ENCODE measurements around the gene CD300E. TPM values are rescaled to one million over a fixed set of nuclear protein-coding genes. Genes with fewer than 3 reads are reported as not detected.

The CD300E gene
- total and polyA plus RNA-seq, 2 donors (not counting 1 experiment from before 2014, with no cell fraction given) = 0.10 to 0.92 TPM

DNA sequence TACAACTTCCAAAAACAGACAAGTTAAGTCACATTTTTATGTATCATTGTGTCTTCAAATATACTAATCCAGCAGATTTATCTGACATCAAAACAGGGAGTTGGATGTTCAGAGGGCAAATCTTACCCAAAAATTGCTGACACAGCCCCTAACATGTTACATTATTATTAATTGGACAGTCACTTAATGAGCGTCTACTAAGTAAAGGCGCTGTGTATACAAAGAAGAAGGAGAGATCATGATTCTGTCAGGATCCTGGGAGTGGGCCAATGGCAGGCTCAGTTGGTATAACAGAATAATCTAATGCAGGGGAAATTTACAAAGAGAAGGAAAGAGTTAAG, 18.4 kb upstream of the CD300E start:
- Mint-ChIP-seq H3K27ac (peak overlapping the region; percentile 88), H3K9me3 (ENCODE audit: insufficient read depth) (no peaks in the 10 kb centered on the region), H3K4me1 (peaks cover 81% of the 10 kb centered on the region), H3K4me3 (peak overlapping the region; percentile 80), H3K27me3 (peaks cover 18% of the 10 kb centered on the region)
- intact Hi-C loops (cut with micrococcal nuclease) = loop anchor here (5.0 kb wide), 1 partner anchor 40 kb away; no protein-coding TSS in a partner anchor
- DNase-seq (no peak), ATAC-seq (ENCODE audit: low read depth) (no peak)
- Histone ChIP-seq H3K36me3 (replicated peaks in 1 of 2; ENCODE audit: control extremely low read depth in 1 of 2, control insufficient read depth in 1 of 2, extremely low read depth in 1 of 2, insufficient read depth in 2 of 2, low read length in 1 of 2) (no peaks in the 10 kb centered on the region), H3K27ac (ENCODE audit: low read length in 2 of 2) (peak overlapping the region; percentile 13 to 37), H3K4me2 (replicated peaks; ENCODE audit: low read depth, low read length, poor library complexity, severe bottlenecking) (peak overlapping the region; percentile 68), H3K9ac (ENCODE audit: low read length) (peak overlapping the region; percentile 28), H3K27me3 (replicated peaks in 1 of 4; ENCODE audit: control extremely low read depth in 1 of 4, control insufficient read depth in 3 of 4, insufficient read depth in 4 of 4, low read length in 3 of 4) (peaks cover 0 to 13% (median 0%) of the 10 kb centered on the region in 4 experiments), H2AFZ (ENCODE audit: insufficient read depth, low read depth, low read length, poor library complexity, severe bottlenecking) (no peak overlapping the region), H3K4me1 (ENCODE audit: control insufficient read depth in 2 of 2, insufficient read depth in 2 of 2, low read length in 2 of 2) (peaks cover 74 to 80% of the 10 kb centered on the region in 2 donors), H4K20me1 (ENCODE audit: control insufficient read depth, insufficient read depth, low read length, poor library complexity, severe bottlenecking) (no peaks in the 10 kb centered on the region), H3K4me3 (ENCODE audit: control extremely low read depth in 1 of 5, extremely low read depth in 1 of 5, insufficient read depth in 1 of 5, low read depth in 2 of 5, low read length in 4 of 5) (peak overlapping the region in 1 of 5 experiments; percentile 54), H3K79me2 (ENCODE audit: control insufficient read depth, insufficient read depth, low read length) (no peaks in the 10 kb centered on the region), H3K9me3 (ENCODE audit: control extremely low read depth in 1 of 3, control insufficient read depth in 2 of 3, insufficient read depth in 1 of 3, low read length in 2 of 3) (peaks cover 0 to 3% (median 0%) of the 10 kb centered on the region in 3 donors)
- TF ChIP-seq EZH2 (IDR thresholded peaks at IDR 0.05; ENCODE audit: borderline replicate concordance, insufficient read depth, low read depth, low read length, poor library complexity, severe bottlenecking) = no peak
- TF ChIP-seq CTCF (IDR thresholded peaks at IDR 0.05) = no peak
- WGBS (ENCODE audit: insufficient coverage) = no CpG with 5 or more reads among the region's 2 CpGs
- ChIA-PET CTCF (interaction anchor here (0.6 to 3.8 kb wide), 6 partner anchors 15 to 129 kb away, joined by 3 to 14 read pairs (median 4); partner anchors contain the start of gene CD300H), POLR2A (interaction anchor here (0.6 to 0.9 kb wide), 3 partner anchors 52 to 134 kb away, joined by 3 to 5 read pairs (median 3); partner anchors contain the start of gene NAT9)

DNA sequence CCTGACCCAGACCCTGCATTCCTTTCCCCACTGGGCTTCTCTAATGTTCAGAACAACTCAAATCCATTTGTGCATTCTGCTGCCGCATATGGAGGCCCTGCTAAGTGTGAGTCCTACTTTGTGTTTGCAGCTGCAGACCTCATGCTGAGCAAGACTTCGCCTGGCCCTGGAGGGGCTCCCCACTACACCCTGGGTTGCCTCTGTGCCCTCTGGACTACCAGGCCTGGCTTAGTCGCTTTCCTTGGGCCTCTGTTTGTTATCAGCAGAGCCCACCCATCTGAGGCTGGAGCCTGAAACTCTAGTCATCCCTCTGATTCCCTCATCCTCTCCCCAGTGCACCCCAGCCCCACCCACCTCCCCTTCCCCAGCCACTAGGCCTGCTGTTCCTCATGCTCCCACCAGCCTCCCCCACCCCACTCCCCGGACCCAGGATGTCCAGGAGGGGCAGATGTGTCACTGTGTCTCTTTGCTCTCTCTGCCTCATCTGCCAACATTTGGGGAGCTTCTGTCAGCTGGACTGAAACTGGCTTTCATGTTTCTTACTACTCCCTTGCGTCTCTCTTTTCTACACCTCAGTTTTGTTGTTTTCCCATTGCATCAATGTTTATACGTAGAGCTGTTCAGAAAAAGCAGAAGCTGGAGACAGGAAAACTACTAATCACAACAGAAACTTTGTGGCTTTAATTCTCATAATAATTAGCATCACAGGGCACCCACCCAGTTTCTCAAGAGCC, 17.9 kb upstream of the CD300E start:
- peak; percentile 50 for ATAC-seq (ENCODE audit: low read depth)
- Histone ChIP-seq H3K79me2 (ENCODE audit: control insufficient read depth, insufficient read depth, low read length) (no peaks in the 10 kb centered on the region), H4K20me1 (ENCODE audit: control insufficient read depth, insufficient read depth, low read length, poor library complexity, severe bottlenecking) (no peaks in the 10 kb centered on the region), H3K4me1 (ENCODE audit: control insufficient read depth in 2 of 2, insufficient read depth in 2 of 2, low read length in 2 of 2) (peaks cover 77 to 83% of the 10 kb centered on the region in 2 donors), H3K27ac (ENCODE audit: low read length in 2 of 2) (peak overlapping the region in 1 of 2 donors; percentile 37), H3K36me3 (replicated peaks in 1 of 2; ENCODE audit: control extremely low read depth in 1 of 2, control insufficient read depth in 1 of 2, extremely low read depth in 1 of 2, insufficient read depth in 2 of 2, low read length in 1 of 2) (no peaks in the 10 kb centered on the region), H3K9me3 (ENCODE audit: control extremely low read depth in 1 of 3, control insufficient read depth in 2 of 3, insufficient read depth in 1 of 3, low read length in 2 of 3) (peaks cover 0 to 5% (median 0%) of the 10 kb centered on the region in 3 donors), H2AFZ (ENCODE audit: insufficient read depth, low read depth, low read length, poor library complexity, severe bottlenecking) (no peak overlapping the region), H3K4me3 (ENCODE audit: control extremely low read depth in 1 of 5, extremely low read depth in 1 of 5, insufficient read depth in 1 of 5, low read depth in 2 of 5, low read length in 4 of 5) (peak overlapping the region in 1 of 5 experiments; percentile 54), H3K27me3 (replicated peaks in 1 of 4; ENCODE audit: control extremely low read depth in 1 of 4, control insufficient read depth in 3 of 4, insufficient read depth in 4 of 4, low read length in 3 of 4) (peaks cover 0 to 13% (median 0%) of the 10 kb centered on the region in 4 experiments), H3K9ac (ENCODE audit: low read length) (peak overlapping the region; percentile 28), H3K4me2 (replicated peaks; ENCODE audit: low read depth, low read length, poor library complexity, severe bottlenecking) (peak overlapping the region; percentile 68)
- H3K27me3 Mint-ChIP-seq = peaks cover 16% of the 10 kb centered on the region
- TF ChIP-seq CTCF (IDR thresholded peaks at IDR 0.05) = no peak
- TF ChIP-seq EZH2 (IDR thresholded peaks at IDR 0.05; ENCODE audit: borderline replicate concordance, insufficient read depth, low read depth, low read length, poor library complexity, severe bottlenecking) = no peak
- H3K4me3 Mint-ChIP-seq = peak overlapping the region; percentile 80
- intact Hi-C loops (cut with micrococcal nuclease) = loop anchor here (5.0 kb wide), 1 partner anchor 39 kb away; no protein-coding TSS in a partner anchor
- ChIA-PET CTCF (interaction anchor here (0.6 to 3.8 kb wide), 7 partner anchors 15 to 130 kb away, joined by 3 to 14 read pairs (median 4); partner anchors contain the start of gene CD300H), POLR2A (interaction anchor here (0.6 to 0.9 kb wide), 3 partner anchors 53 to 135 kb away, joined by 3 to 5 read pairs (median 3); partner anchors contain the start of gene NAT9)
- H3K9me3 Mint-ChIP-seq (ENCODE audit: insufficient read depth) = no peaks in the 10 kb centered on the region
- WGBS (ENCODE audit: insufficient coverage) = 64% methylated on average over 5 of the region's 6 CpGs
- DNase-seq = peak; percentile 48
- H3K4me1 Mint-ChIP-seq = peaks cover 83% of the 10 kb centered on the region
- H3K27ac Mint-ChIP-seq = peak overlapping the region; percentile 88

All from B cell (primary cell).